HepG2 (cell line): Measurements from ENCODE around the gene HES1. TPM values are rescaled to one million over a fixed set of nuclear protein-coding genes. Genes with fewer than 3 reads are reported as not detected.

ENCODE experiments used
- HCFC1 ChIP-seq: fragments of 150-350 bp; IDR thresholded peaks from 2 replicates; pipeline ENCODE4 v1.6.1; 2014; ENCODE audit warnings: low read depth, low read length
- KLF12 ChIP-seq: sonication (generic); formaldehyde crosslinking; IDR thresholded peaks from 2 replicates; pipeline ENCODE4 v1.4.0; 2020; ENCODE audit warnings: missing genetic modification reagents, borderline replicate concordance
- MXD4 ChIP-seq: IDR thresholded peaks from 2 replicates; pipeline ENCODE4 v1.6.1; 2016; ENCODE audit warnings: mild to moderate bottlenecking, missing biosample characterization, missing genetic modification reagents
- NR1H2 ChIP-seq: sonication (generic); formaldehyde crosslinking; IDR thresholded peaks from 2 replicates; pipeline ENCODE4 v1.8.1; 2022; ENCODE audit warnings: low read depth, missing genetic modification reagents, borderline replicate concordance
- SIX4 ChIP-seq: sonication (generic); formaldehyde crosslinking; IDR thresholded peaks from 2 replicates; pipeline ENCODE4 v1.4.0; 2020; ENCODE audit warnings: missing genetic modification reagents
- ZNF121 ChIP-seq: sonication (generic); formaldehyde crosslinking; IDR thresholded peaks from 2 replicates; pipeline ENCODE4 v1.5.0; 2020; ENCODE audit warnings: mild to moderate bottlenecking, missing genetic modification reagents
- ZNF367 ChIP-seq: sonication (generic); formaldehyde crosslinking; IDR thresholded peaks from 2 replicates; pipeline ENCODE4 v1.4.0; 2020; ENCODE audit warnings: missing genetic modification reagents, borderline replicate concordance
- ZNF841 ChIP-seq: sonication (generic); formaldehyde crosslinking; IDR thresholded peaks from 2 replicates; pipeline ENCODE4 v1.8.1; 2023; ENCODE audit warnings: missing genetic modification reagents, borderline replicate concordance
- polyA plus RNA-seq, 8 experiments: library from polyadenylated mRNA; depleted of rRNA in 3 of 8; stranded (reverse) in 7 of 8; unstranded in 1 of 8; fragments of >200 nt; fragmentation: Illumina TruSeq in 4 of 8; extraction: Trizol in 4 of 8; gene quantifications; 2 replicates each; pipeline versions ENCODE4 v1.2.1 to v1.2.3, GENCODE V29; 2011 to 2016; ENCODE audit warnings: low read depth in 4 of 8, missing spikeins in 1 of 8, mixed read lengths in 1 of 8; ENCODE audit not compliant: insufficient read depth in 1 of 8
- total RNA-seq, 5 experiments: library from RNA; depleted of rRNA; stranded (reverse); fragments of >200 nt; fragmentation: Illumina TruSeq; extraction: Trizol; gene quantifications; 2 replicates each; pipeline ENCODE4 v1.2.3, GENCODE V29; 2016; ENCODE audit warnings: low read depth in 1 of 5
- TF ChIP-seq, protein P1 (sequence below): sonication (generic); formaldehyde crosslinking; IDR thresholded peaks from 2 replicates; pipeline ENCODE4 v1.4.0; 2020; ENCODE audit warnings: mild to moderate bottlenecking, missing genetic modification reagents, borderline replicate concordance
- TF ChIP-seq, protein P2 (sequence below): IDR thresholded peaks from 2 replicates; pipeline ENCODE4 v1.6.1; 2016
- TF ChIP-seq, protein P3 (sequence below), 2 experiments: sonication (generic) in 1 of 2; formaldehyde crosslinking in 1 of 2; IDR thresholded peaks; 2 replicates each; pipeline versions ENCODE4 v1.6.1 to v1.9.0; 2014 to 2022; ENCODE audit warnings: antibody characterized with exemption in 1 of 2, borderline replicate concordance in 1 of 2, inconsistent platforms in 1 of 2, low read depth in 1 of 2, missing genetic modification reagents in 1 of 2
- TF ChIP-seq, protein P4 (sequence below): sonication (generic); formaldehyde crosslinking; IDR thresholded peaks from 2 replicates; pipeline ENCODE4 v1.4.0; 2020; ENCODE audit warnings: missing genetic modification reagents

Gene HES1
- total and polyA plus RNA-seq, 2 of the 13 experiments (the other 11 are each of a cell fraction or from before 2014, with no cell fraction given) = 15.4 to 19.8 TPM

DNA sequence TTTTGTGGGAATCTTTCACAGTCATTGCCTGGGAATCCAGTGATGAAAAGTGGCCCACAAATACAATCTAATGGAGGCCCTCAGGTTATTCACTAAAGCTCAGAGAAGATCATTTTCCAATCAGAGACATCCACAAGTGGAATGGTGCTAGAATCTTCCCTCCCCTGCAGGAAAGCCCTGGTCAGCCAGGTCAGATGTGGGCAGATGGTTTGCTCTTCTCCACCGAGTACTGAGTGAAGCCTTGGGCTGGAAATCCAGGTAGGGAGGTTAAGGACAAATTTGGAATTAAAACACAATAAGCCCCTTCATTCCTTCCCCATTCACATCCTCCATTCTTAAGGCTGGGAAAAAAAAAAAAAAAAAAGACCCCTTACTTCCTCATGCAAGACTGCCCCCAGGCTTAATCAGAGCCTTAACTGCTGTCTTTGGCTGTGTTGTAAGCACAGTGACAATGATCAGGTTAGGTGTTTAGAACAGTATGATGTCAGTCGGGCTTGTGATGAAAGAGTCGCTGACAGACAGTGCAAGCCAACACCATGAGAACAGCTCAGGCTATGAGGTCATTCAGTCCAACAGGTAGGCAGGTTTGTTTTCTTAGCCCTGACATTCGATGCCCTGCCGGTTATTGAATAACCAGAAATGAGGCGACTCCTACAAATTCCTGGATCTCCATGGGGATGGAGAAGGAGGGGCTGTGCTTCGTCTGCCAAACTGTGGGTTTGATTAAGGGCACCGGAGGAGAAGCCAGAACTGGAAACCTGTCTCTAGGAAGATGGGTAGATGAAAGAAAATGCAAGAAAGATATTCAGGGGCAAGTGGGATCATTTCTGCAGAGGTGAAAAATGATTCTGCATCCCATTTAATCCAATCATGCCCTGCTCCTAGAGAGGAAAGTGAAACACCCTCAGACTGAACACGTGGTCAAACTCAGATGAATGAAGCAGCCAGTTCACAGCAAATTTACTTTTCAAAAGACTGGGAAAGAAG, 23.5 kb upstream of the HES1 start (continued):
- TF ChIP-seq, protein P1, sequence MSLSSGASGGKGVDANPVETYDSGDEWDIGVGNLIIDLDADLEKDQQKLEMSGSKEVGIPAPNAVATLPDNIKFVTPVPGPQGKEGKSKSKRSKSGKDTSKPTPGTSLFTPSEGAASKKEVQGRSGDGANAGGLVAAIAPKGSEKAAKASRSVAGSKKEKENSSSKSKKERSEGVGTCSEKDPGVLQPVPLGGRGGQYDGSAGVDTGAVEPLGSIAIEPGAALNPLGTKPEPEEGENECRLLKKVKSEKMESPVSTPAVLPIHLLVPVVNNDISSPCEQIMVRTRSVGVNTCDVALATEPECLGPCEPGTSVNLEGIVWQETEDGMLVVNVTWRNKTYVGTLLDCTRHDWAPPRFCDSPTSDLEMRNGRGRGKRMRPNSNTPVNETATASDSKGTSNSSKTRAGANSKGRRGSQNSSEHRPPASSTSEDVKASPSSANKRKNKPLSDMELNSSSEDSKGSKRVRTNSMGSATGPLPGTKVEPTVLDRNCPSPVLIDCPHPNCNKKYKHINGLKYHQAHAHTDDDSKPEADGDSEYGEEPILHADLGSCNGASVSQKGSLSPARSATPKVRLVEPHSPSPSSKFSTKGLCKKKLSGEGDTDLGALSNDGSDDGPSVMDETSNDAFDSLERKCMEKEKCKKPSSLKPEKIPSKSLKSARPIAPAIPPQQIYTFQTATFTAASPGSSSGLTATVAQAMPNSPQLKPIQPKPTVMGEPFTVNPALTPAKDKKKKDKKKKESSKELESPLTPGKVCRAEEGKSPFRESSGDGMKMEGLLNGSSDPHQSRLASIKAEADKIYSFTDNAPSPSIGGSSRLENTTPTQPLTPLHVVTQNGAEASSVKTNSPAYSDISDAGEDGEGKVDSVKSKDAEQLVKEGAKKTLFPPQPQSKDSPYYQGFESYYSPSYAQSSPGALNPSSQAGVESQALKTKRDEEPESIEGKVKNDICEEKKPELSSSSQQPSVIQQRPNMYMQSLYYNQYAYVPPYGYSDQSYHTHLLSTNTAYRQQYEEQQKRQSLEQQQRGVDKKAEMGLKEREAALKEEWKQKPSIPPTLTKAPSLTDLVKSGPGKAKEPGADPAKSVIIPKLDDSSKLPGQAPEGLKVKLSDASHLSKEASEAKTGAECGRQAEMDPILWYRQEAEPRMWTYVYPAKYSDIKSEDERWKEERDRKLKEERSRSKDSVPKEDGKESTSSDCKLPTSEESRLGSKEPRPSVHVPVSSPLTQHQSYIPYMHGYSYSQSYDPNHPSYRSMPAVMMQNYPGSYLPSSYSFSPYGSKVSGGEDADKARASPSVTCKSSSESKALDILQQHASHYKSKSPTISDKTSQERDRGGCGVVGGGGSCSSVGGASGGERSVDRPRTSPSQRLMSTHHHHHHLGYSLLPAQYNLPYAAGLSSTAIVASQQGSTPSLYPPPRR (CRISPR knock-in tag) = peak; percentile 73; the same call in 1 of the 2 replicates
- TF ChIP-seq, protein P2, sequence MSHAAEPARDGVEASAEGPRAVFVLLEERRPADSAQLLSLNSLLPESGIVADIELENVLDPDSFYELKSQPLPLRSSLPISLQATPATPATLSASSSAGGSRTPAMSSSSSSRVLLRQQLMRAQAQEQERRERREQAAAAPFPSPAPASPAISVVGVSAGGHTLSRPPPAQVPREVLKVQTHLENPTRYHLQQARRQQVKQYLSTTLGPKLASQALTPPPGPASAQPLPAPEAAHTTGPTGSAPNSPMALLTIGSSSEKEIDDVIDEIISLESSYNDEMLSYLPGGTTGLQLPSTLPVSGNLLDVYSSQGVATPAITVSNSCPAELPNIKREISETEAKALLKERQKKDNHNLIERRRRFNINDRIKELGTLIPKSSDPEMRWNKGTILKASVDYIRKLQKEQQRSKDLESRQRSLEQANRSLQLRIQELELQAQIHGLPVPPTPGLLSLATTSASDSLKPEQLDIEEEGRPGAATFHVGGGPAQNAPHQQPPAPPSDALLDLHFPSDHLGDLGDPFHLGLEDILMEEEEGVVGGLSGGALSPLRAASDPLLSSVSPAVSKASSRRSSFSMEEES = no peak
- peak; percentile 15; the same call in 1 of the 2 replicates for TF ChIP-seq KLF12 (CRISPR knock-in tag)
- TF ChIP-seq, protein P3, sequence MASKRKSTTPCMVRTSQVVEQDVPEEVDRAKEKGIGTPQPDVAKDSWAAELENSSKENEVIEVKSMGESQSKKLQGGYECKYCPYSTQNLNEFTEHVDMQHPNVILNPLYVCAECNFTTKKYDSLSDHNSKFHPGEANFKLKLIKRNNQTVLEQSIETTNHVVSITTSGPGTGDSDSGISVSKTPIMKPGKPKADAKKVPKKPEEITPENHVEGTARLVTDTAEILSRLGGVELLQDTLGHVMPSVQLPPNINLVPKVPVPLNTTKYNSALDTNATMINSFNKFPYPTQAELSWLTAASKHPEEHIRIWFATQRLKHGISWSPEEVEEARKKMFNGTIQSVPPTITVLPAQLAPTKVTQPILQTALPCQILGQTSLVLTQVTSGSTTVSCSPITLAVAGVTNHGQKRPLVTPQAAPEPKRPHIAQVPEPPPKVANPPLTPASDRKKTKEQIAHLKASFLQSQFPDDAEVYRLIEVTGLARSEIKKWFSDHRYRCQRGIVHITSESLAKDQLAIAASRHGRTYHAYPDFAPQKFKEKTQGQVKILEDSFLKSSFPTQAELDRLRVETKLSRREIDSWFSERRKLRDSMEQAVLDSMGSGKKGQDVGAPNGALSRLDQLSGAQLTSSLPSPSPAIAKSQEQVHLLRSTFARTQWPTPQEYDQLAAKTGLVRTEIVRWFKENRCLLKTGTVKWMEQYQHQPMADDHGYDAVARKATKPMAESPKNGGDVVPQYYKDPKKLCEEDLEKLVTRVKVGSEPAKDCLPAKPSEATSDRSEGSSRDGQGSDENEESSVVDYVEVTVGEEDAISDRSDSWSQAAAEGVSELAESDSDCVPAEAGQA (IDR thresholded peaks at IDR 0.05; ENCODE audit: low read depth) = peak; percentile 95
- TF ChIP-seq, protein P3 (CRISPR knock-in tag; IDR thresholded peaks at IDR 0.05; ENCODE audit: borderline replicate concordance) = no peak
- TF ChIP-seq ZNF367 (CRISPR knock-in tag) = no peak
- no peak for TF ChIP-seq HCFC1
- TF ChIP-seq, protein P4, sequence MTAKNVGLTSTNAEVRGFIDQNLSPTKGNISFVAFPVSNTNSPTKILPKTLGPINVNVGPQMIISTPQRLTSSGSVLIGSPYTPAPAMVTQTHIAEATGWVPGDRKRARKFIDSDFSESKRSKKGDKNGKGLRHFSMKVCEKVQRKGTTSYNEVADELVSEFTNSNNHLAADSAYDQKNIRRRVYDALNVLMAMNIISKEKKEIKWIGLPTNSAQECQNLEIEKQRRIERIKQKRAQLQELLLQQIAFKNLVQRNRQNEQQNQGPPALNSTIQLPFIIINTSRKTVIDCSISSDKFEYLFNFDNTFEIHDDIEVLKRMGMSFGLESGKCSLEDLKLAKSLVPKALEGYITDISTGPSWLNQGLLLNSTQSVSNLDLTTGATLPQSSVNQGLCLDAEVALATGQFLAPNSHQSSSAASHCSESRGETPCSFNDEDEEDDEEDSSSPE (CRISPR knock-in tag) = 0 out of 2 replicates have a peak, but pooled peaks have one; percentile 28
- TF ChIP-seq NR1H2 (CRISPR knock-in tag) = no peak
- peak; percentile 91 for TF ChIP-seq SIX4
- TF ChIP-seq ZNF121 (CRISPR knock-in tag) = no peak
- no peak for TF ChIP-seq ZNF841 (CRISPR knock-in tag)
- 0 out of 2 replicates have a peak, but pooled peaks have one; percentile 24 for TF ChIP-seq MXD4 (CRISPR knock-in tag)
